Astrocyte (in vitro differentiated cells and primary cell): ENCODE results near the gene LAMA5.

Experiments
- CTCF ChIP-seq: IDR thresholded peaks from 2 replicates; pipeline ENCODE4 v1.5.1; 2011; ENCODE audit warnings: low read depth, mild to moderate bottlenecking, inconsistent platforms, low read length, moderate library complexity; ENCODE audit not compliant: insufficient read depth
- EZH2 ChIP-seq: IDR thresholded peaks from 2 replicates; pipeline ENCODE4 v1.6.1; 2012; ENCODE audit warnings: mild to moderate bottlenecking, low read length, inconsistent platforms; ENCODE audit not compliant: insufficient read depth

- no peak for TF ChIP-seq CTCF
- no peak for TF ChIP-seq EZH2
Observed at GRCh38 chr20:62313460-62314338, 53.4 kb downstream of the LAMA5 start.
